HUDEP-2 (cell line): Measurements from ENCODE around the gene NEIL1.

Experiments used
- DNase-seq, 76 experiments: peaks; one replicate each; lab custom pipeline; 2025; ENCODE audit not compliant: unreplicated experiment in 76 of 76; lab: John Stamatoyannopoulos, UW

NEIL1 gene

GRCh38 chr15:75355369-75355768 is 8.5 kb downstream of the NEIL1 start:
- no peak for DNase-seq

GRCh38 chr15:75356006-75356405 is 9.2 kb downstream of the NEIL1 start:
- no peak for DNase-seq

GRCh38 chr15:75356517-75356916 is 9.7 kb downstream of the NEIL1 start:
- no peak for DNase-seq

GRCh38 chr15:75357976-75358673 is 11.3 kb downstream of the NEIL1 start:
- DNase-seq = no peak

- DNase-seq = no peak
These were observed 12.1 kb downstream of the NEIL1 start for GRCh38 chr15:75358771-75359536.

- DNase-seq = no peak
These were observed 12.9 kb downstream of the NEIL1 start for GRCh38 chr15:75359537-75360250.

- DNase-seq = peak in 7 of 76 experiments; percentile 8 to 20 (median 18)
These were observed 13.6 kb downstream of the NEIL1 start for GRCh38 chr15:75360391-75360790.

GRCh38 chr15:75360856-75361255 is 14.0 kb downstream of the NEIL1 start:
- no peak for DNase-seq

- no peak for DNase-seq
These were observed 14.6 kb downstream of the NEIL1 start for GRCh38 chr15:75361361-75361988.

GRCh38 chr15:75361989-75362641 is 15.3 kb downstream of the NEIL1 start:
- DNase-seq = no peak

- no peak for DNase-seq
These were observed 15.9 kb downstream of the NEIL1 start for GRCh38 chr15:75362642-75363249.

GRCh38 chr15:75363786-75364185 is 16.9 kb downstream of the NEIL1 start:
- no peak for DNase-seq

GRCh38 chr15:75364881-75365280 is 18.0 kb downstream of the NEIL1 start:
- DNase-seq = no peak

- no peak for DNase-seq
These were observed 19.3 kb downstream of the NEIL1 start for GRCh38 chr15:75366163-75366562.

- peak in 4 of 76 experiments; percentile 17 to 39 (median 30) for DNase-seq
These were observed 20.2 kb downstream of the NEIL1 start for GRCh38 chr15:75367006-75367405.

- no peak for DNase-seq
These were observed 20.6 kb downstream of the NEIL1 start for GRCh38 chr15:75367406-75367912.

- DNase-seq = peak in 75 of 76 experiments; percentile 55 to 96 (median 92)
These were observed 21.3 kb downstream of the NEIL1 start, which contains the start of gene MAN2C1 for GRCh38 chr15:75367913-75368688. Gene MAN2C1, minus strand, starts transcription at chr15:75368607. Its CDS starts 24 bp downstream, at chr15:75368583.

- peak in 2 of 76 experiments; percentile 20 to 44 for DNase-seq
These were observed 21.9 kb downstream of the NEIL1 start for GRCh38 chr15:75368689-75369239.
